Erythroblast (primary cell): ENCODE results near the gene VANGL1.

Experiments used
- GATA1 ChIP-seq: IDR thresholded peaks from 2 replicates; pipeline ENCODE4 v1.6.1; 2011; ENCODE audit warnings: low read depth, mild to moderate bottlenecking, control low read depth, low read length, moderate library complexity
- POLR2A ChIP-seq: IDR thresholded peaks from 2 replicates; pipeline ENCODE4 v1.6.1; 2011; ENCODE audit warnings: mild to moderate bottlenecking, low read length

- TF ChIP-seq POLR2A (no peak), GATA1 (no peak)
These were observed 104.4 kb downstream of the VANGL1 start for GRCh38 chr1:115746021-115746690.
